NCI-H82 treated with DMSO at 0.1 percent for 48 hours (cell line): Measurements from ENCODE around the gene GANAB.
"Not testable (repeated sequence)": the region's sequence is repeated elsewhere in the genome, so short reads cannot be mapped to it uniquely, and the experiment has no call there.

Experiments
- DNase-seq: peaks from one replicate; lab custom pipeline; 2025; ENCODE audit not compliant: unreplicated experiment; lab: John Stamatoyannopoulos, UW

Gene GANAB

GRCh38 chr11:62645946-62646824, at the start of gene GANAB:
Gene GANAB (minus strand): TSS chr11:62646613. CDS start chr11:62646599, 14 bp downstream.
- peak; percentile 93 for DNase-seq

GRCh38 chr11:62694455-62695167, 48.2 kb upstream of the GANAB start:
- DNase-seq = no peak

GRCh38 chr11:62693624-62694023, 47.2 kb upstream of the GANAB start:
- not testable (repeated sequence) for DNase-seq

- no peak for DNase-seq
Observed at GRCh38 chr11:62689421-62690183, 43.2 kb upstream of the GANAB start, which contains the start of gene LRRN4CL. Gene LRRN4CL (minus strand): TSS chr11:62689530. CDS start chr11:62688508, 1,022 bp downstream.

GRCh38 chr11:62688491-62688890, 42.1 kb upstream of the GANAB start:
- no peak for DNase-seq

GRCh38 chr11:62687508-62688396, 41.3 kb upstream of the GANAB start:
- no peak for DNase-seq

GRCh38 chr11:62682518-62682917, 36.1 kb upstream of the GANAB start:
- no peak for DNase-seq

GRCh38 chr11:62680825-62681240, 34.4 kb upstream of the GANAB start:
- DNase-seq = peak; percentile 24

- peak; percentile 49 for DNase-seq
Observed at GRCh38 chr11:62678770-62679696, 32.6 kb upstream of the GANAB start, which contains the start of gene UBXN1. Gene UBXN1 (minus strand): TSS chr11:62679073. CDS start chr11:62678923, 150 bp downstream.

- no peak for DNase-seq
Observed at GRCh38 chr11:62678433-62678769, 32.0 kb upstream of the GANAB start.

- no peak for DNase-seq
Observed at GRCh38 chr11:62677714-62678113, 31.3 kb upstream of the GANAB start.

GRCh38 chr11:62677156-62677555, 30.7 kb upstream of the GANAB start:
- DNase-seq = no peak

GRCh38 chr11:62676698-62677097, 30.3 kb upstream of the GANAB start:
- DNase-seq = no peak

GRCh38 chr11:62675415-62675814, 29.0 kb upstream of the GANAB start:
- not testable (repeated sequence) for DNase-seq

GRCh38 chr11:62673196-62673525, 26.7 kb upstream of the GANAB start:
- DNase-seq = no peak

- DNase-seq = peak; percentile 76
Observed at GRCh38 chr11:62671608-62672389, 25.4 kb upstream of the GANAB start, which contains the start of the genes LBHD1 and UQCC3. Gene LBHD1 (minus strand): TSS chr11:62672267. CDS start chr11:62670031, 2,236 bp downstream. Gene UQCC3 (plus strand): TSS chr11:62671673. CDS start chr11:62671746, 73 bp downstream.

GRCh38 chr11:62671236-62671607, 24.8 kb upstream of the GANAB start:
- no peak for DNase-seq

- DNase-seq = peak; percentile 62
Observed at GRCh38 chr11:62669420-62670161, 23.2 kb upstream of the GANAB start.
